Mucosa of gallbladder (tissue), 1 donor: ENCODE data around the gene CALR3. TPM values are rescaled to one million over a fixed set of nuclear protein-coding genes. Genes with fewer than 3 reads are reported as not detected.
A peak's percentile ranks its signal among the peaks of the same experiment; 100 is the strongest.
"Not testable (repeated sequence)": the region's sequence is repeated elsewhere in the genome, so short reads cannot be mapped to it uniquely, and the experiment has no call there.

Source experiments
- DNase-seq: peaks from one replicate; pipeline ENCODE4 v3.0.0-alpha.2; 2020; ENCODE audit warnings: low spot score
- total RNA-seq: library from RNA; stranded (reverse); gene quantifications from one replicate; pipeline ENCODE4 v1.2.1, GENCODE V29; 2021
- donor health status: DM: no; HTN: no; CAD: no.

The CALR3 gene
- total RNA-seq, 1 donor from 2014 or later, result not detected

DNA sequence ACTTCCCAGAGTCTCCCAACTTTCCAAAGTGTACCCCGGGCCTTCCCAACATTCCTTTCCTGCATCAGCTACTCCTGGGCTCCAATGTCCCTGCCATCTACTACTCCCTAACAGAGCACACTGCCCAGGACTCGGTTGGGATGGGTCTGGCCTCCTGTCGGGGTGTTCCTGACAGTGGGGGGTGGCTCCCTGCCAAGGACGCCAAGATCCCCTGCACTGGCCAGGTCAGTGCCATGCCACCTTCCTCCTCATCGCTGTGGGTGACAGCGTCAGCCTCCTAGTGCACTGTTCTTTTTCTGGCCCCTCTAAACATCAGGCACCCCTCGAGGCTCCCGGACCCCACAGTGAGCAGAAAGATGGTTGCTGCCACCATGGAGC, 38.0 kb downstream of the CALR3 start:
- no peak for DNase-seq

DNA sequence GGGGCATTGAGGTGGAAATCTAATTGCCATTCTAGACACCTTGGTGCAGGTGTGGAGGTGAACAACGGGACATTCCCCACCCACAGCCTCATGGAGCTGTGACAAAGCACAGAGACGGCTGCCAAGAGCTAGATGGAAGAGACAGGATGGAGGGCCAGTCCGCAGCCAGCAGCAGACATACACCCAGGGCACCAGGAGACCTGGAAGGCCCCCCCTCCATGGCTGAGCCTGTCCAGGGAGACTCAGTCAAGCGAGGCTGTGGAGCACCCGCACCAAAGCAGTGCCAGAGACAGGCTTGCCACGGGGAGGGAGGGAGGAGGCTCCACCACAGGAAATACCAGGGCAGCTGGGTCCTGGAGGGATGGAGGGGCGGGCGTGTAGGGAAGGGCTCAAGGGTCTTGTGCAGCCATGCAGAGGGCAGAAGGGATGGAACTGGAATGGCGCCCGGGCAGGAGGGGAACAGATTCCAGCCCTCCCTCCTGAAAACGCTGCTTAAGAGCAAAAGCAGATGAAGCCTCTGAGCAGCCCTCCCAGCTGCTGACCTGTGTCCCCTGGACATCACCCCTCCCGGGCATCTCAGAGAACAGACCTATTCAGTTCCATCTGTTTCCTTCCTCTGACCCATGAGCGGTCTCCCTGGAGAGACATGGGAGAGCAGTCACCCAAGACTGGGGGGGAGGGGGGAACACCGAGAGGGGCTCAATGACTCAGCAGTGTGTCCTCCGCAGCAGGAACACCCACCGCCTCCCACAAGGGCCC, 38.6 kb downstream of the CALR3 start:
- no peak for DNase-seq

DNA sequence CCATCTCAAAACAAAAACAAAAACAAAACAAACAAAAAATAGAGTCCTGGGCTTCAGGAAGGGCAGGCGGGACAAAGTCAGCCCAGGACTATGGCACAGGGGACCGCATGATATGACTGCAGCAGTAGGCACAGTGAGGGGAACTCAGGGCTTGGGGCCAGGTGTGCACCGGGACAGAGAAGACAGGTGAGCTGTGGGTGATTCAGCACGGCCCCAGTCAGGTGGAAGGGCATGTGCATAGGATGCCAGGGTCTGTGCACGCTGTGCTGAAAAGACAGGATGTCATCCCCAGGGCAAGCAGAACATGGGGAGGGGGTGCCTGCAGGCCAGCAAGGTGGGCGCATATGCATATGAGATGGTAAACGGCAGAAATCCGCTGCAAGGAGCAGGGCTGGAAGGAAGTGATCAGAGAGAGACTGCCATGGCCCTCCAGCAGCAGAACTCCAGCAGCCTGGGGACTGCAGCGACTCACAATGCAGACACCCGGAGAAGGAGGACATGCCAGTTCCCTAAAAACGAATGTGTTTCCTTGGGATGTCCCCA, 39.2 kb downstream of the CALR3 start:
- no peak for DNase-seq

DNA sequence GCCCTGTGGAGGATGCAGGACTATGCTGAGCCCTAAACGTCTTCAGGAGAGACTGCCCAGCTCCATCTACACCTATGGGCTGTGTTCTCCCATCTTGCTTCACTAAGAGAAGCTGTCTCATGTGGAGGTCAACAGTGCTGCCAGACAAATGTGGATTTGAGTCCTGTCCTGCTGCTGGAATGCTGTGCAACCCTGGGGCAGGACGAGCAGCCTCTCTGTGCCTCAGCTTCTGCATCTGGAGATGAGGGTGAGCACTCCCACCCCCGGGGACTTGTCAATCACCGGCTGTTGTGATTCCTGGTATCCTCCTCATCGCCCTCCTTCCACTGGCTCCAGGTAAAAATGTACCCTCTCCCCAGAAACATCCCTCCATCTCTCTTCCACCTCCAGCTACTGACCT, 40.5 kb downstream of the CALR3 start:
- DNase-seq, result no peak

DNA sequence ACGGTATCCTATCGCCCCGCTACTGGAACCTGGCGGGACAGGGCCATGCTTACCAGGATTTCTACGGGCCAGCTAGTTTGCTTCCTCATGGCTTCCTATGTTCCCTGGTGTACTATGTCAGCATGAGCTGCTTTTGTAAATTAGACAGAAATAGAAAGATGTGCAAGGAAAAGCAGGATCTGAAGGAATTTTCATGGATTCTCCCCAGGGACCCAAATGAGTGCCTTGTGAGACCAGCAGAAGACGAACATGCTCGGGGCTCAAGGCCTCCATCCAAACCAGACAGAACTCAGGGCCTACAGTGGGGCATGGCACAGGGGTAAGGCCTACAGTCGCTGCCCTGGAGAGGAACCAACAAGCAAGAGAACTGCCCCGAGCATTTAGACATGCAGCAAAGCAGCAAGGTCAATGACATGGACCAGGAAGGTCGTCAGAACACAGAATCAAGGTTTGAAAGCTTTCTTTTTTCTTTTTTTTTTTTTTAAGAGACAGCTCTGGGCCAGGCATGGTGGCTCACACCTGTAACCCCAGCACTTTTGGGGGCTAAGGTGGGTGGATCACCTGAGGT, 41.5 kb downstream of the CALR3 start:
- DNase-seq, result no peak

DNA sequence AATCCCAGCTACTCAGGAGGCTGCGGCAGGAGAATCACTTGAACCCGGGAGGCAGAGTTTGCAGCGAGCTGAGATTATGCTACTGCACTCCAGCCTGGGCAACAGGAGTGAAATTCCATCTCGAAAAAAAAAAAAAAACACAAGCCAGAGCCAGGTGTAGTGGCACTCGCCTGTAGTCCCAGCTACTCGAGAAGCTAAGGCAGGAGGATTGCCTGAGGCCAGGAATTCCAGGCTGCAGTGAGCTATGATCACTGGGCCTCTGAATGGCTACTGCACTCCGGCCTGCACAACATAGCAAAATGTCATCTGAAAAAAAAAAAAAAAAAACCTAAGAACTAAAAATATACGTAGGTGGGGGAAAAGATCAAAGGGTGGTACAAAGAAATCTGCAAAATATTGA, 43.6 kb downstream of the CALR3 start:
- no peak for DNase-seq

DNA sequence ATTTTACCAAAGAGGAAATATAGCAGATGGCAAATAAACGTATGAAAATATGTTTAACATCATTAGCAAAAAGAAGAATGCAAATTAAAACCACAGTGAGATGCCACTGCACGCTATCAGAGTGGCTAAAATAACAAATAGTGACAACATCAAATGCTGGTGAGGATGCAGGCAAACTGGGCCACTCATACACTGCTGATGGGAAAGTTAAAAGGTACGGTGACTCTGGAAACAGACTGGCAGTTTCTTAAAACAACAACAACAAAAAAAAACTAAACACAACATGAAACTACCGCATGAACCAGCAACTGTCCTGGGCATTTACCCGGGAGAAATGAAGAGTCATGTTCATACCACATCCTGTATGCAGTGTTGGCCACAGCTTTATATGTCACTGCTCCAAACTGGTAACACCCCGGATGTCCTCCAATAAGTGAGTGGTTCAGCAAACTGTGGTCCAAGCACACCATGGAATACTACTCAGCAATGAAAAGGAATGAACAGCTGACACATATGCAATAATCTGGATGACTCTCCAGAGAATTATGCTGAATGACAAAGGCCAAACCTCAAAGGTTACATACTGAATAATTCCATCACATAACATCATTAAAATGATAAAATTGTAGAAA, 46.5 kb downstream of the CALR3 start:
- DNase-seq, result no peak

DNA sequence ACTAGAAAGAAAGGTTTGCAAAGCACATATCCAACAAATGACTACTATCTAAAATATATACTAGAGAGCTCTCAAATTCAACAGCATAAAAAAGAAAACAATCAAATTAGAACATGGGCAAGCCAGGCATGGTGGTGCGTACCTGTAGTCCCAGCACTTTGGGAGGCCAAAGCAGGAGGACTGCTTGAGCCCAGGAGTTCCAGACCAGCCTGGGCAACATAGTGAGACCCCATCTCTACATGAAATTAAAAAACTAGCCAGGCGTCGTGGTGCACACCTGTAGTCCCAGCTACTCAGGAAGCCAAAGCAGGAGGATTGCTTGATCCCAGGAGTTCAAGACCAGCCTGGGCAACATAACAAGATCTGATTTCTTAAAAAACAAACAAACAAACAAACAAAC, 47.1 kb downstream of the CALR3 start:
- not testable (repeated sequence) for DNase-seq

DNA sequence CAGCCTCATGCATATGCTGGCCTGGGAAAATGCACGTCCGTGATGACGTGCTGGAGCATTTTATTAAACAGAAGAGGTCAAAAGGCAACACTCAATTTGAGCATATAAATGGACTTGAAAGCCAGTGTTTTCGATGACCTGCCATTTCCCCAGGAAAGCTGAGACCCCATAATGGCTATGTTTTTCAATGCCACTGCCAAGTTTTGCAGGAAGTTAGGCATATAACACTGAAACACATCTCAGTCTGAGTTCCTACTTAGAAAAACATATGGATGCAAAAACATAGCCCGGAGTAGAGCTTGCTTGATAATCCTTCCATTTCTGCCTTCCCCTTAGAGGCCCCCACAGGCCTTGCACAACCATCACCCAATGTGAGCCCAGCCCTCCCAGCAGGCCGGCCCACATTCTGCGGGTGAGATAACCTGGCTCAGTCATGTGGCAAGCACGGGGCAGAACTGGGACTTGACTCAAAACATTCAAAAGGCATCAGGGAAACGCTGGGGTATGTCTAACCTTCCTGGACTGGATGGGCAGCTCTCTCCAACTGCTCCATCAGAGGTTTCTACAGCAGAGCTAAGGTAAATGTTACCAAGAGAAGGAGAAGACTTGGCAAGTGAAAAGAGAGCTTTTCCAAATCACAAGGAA, 49.1 kb downstream of the CALR3 start:
- DNase-seq, result peak; percentile 75

DNA sequence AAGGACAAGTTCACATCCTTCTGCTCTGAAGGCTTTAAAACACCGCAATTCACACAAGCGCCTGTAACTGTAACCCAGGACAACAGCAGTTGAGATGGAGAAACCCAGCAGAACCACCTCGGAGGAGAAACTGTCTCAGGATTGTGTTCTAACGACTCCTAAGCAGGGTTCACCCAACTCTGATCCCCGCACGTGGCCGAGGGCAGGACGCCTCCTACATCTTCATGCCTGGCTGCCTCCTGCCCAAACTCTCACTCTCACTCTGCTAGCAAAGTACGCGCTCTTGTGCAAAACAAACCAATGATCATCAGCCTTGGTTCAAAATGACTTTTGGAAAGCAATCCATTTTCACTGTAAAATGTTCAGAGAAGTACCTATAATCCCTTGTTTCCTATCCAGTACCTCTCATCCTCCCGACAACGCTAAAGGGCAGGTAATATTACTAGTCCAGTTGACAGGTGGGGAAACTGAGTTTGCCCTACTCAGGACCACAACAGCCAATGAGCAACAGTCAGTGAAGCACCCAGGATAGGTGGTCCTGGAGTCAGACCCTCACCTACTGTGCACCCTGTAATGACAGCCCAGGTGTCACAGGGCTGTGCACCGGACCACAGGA, 49.8 kb downstream of the CALR3 start:
- DNase-seq, result no peak

DNA sequence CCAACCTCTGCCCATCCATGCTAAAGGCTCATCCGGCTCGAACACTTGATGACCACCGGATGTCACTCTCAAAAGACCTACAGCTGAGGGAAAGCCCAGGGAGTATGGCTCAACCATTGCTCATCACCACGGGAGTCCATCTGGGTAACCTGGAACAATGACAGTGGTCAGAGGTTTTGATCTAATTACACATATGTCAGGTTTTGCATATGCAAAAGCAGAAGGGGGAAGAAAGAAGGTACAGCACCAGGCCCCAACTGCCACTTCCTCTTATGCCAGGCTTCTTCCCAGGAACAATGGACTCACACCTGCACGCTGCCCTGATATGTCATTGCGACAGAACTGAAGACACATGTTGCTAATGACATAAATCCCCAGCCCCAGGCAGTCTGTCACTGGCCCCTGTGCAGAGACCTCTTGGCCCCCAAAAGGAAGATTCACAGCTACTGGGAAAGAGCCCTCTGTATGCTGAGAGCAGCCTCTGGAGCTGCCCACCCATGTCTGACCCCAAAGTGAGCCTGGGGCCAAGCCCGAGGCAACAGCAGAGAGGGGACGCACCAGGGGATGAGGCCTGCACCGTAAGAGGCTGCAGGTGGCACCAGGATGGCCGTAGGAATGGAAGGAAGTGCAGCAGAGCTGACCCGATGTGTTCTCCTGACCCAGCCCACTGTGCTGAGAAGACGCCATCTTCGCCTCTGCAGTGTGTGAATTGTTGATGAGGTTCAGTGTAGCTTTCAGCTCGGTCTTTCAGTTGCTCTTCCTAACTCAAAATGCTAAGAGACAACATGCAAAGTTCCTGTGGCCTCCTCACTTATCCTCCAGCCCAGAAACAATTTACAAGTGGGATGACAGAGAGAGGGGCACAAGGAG, 50.5 kb downstream of the CALR3 start:
- DNase-seq, result no peak

DNA sequence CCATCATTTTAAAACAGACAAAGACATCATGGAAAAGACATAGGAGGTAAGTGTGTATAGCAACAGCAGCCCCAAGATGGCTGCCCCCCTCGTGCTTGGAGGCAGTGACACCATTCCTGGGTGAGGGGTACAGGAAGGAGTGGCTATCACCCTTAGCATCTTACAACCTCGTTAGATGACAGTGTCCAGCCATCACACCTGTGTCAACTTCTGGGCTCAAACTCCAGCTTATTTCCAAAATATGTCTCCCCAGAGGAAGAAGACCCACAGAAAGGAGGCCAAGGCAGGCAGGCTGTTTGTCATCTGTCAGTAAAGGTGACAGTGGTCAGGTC, 51.7 kb downstream of the CALR3 start:
- no peak for DNase-seq

DNA sequence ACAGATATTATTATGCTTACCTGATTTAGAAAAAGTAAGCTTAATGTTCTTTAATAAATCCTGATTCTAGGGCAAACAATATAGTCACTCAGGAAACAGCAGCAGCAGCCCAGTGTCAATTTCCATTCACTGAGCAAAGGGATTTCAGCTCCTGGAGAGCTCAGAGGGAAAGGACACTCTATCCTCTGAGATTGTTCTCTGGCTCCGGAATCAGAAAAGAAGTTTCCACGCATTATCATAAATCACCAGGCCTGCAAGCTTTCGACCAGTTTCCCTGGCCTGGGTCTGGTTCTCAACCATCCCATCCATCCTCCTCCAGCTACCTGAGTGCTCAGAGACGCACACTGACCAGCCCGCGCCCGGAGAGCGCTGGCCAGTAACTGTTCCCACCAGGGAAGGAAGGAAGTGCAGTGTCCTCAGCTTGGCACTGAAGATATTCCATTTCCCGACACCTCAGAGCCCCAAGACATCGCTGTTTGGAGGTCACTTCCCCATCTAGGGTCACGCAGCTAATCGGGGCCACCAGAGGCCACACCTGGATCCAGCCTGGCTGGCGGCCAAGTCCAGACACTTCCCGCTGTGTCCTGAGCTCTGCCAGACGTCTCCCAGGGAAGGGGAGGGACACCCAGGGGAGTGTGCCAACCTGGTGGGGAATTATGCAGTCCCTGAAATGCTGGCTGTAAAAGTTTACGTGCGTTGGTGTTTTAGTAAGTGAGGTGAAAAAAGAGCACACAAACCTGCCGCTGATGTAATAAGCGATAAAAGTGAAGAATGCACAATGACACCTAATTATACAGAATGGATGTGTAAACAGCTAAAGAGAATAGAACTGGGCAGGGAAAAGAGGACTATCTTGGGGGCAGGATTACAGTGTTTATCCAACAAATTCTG, 53.3 kb downstream of the CALR3 start:
- no peak for DNase-seq

DNA sequence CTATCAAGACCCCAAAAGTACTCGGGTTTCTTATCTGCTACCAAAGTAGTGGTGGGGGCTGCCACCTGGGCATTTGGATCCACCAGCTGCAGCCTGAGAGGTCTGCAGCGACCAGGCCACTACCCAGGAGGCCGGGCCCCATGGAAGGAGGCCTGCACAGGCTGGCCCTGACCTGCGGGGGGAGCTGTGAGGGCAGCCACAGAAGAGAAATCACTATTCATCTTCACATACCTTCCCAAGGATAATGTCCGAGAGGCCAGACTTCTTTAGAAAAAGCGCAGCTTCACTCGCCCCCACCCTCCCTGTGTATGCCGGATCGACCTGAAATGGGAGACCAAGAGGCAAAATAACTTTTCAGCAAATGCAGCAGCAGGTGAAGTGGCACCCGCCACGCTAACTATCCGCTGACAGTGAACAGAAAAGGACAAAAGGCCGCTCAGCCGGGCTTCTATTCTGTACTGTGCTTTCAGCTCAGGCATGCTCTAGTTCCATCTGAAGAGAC, 54.3 kb downstream of the CALR3 start:
- no peak for DNase-seq

DNA sequence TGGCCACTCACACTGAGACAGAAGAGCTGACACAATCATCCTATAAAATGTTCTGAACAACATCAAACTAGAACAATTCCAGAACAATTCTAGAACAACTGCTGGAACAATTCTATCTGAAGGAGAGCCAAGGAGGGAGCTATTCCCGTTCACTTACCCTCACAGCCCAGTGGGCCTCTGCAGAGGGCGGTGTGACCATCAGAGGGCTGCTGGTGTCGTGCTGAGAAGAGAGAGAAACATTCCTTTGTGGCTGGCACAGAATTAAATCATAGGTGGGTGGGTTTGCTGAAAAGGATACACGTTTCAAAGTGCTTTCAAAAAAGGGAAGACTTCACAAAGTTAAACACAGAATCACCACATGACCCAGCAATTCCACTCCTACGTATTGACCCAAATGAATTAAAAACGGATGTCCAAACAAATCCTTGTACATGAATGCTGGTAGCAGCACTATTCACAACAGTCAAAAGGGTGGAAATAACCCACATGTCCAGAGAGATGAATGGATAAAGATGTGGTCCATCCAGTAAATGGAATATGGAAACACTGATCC, 59.1 kb downstream of the CALR3 start:
- DNase-seq, result no peak

DNA sequence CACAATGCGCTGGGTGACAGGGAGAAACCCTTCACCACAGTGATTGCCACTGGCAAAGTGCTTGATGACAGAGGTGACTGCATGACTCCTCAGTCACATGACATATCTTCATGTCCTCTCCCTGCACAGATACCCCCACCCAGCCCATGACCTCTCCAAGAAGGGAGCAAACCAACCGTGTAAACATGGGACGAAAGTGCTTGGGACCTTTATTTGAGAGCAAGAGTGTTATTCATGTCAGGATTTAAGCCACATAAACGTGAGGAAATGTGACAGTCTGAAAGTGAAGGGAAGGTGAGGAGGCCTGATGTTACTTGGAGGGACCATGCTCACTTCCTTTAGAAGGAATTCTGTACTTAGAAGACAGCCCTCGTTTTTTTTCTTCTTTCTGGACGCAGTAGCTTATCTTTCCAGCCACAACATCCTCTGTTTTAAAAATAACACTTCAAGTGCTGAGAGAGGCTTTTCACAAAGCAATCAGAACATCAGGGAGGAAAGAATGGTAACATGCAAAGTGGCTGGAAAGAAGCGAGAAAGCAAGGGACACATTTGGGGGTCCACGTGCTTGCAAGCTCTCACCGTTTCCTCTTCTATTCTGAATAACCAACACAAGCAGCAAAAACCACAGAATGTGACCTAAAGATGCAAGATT, 59.8 kb downstream of the CALR3 start:
- no peak for DNase-seq

DNA sequence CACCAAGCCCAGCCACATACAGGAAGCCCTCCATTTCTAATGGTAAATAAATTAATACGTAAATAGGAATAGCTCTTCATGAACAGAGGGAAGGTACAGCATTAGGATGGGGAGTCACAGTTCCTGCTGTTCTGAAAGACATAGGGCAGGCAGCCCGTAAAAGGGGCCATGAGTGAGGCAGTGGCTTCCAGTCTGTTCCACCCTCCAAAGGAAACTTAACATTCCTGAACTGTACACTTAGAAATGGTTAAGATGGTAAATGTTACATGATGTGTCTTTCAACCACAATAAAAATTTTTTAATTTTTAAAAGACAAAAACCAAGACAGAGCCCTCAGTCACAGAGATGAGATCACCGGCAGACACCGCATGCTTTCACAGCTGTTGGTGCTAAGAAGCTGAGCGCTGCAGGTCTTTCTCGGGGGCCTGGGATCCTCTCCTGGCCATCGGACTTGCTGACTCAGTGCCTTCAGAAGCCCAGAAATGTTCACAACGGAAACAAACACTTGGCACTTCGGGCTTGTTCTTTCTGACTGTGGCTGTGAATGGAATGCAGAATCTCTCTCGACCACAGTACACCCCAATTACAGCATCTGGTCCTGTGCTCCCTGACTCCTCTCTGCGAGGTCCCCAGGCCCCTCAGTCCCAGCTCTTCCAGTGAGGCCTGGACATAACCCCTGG, 60.6 kb downstream of the CALR3 start:
- peak; percentile 65 for DNase-seq

DNA sequence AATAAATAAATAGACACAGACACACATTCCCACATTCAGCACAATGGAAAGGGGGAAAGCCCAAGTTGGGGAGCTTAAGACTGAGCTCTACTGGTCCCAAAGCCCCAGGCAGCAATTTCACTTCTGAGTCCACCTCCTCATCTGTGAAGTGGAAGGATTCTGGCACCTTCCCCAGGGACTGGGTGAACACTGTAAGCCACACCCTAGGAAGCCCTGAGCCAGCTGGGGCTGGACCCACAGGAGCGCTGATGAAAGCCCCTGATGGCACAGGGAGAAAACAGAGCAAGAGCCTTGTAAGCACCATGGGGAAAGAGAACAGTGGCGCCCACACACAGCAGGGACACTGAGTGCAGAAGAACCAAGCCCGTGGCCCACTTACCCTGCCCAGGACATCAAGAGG, 62.0 kb downstream of the CALR3 start:
- DNase-seq, result no peak

DNA sequence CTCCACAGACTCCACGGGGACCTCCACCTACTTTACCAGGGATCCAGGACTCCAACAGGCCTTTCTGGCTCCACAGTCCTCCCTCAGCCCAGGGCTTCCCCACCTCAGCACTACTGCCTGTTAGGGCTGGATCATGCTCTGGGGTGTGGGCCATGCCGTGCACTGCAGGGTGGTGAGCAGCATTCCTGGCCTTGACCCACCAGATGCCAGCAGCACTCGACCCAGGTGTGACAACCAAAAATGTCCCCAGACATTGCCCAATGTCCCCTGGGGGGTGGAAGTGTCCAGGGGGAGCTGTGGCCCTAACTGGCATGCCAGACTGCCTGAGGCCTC, 66.2 kb downstream of the CALR3 start:
- DNase-seq, result no peak
